Stimulated activated CD8-positive, alpha-beta memory T cell treated with anti-CD3 and anti-CD28 coated beads, Interleukin-4, amount 100 ng/mL, for 1 hour (primary cell): ENCODE results near the gene BRMS1.
"Not testable (repeated sequence)": the region's sequence is repeated elsewhere in the genome, so short reads cannot be mapped to it uniquely, and the experiment has no call there.

ENCODE experiments used
- DNase-seq, 2 donors: peaks; one replicate each; pipeline ENCODE4 v3.0.0-alpha.2; 2020; ENCODE audit warnings: low read depth in 2 of 2, low spot score in 1 of 2

Gene BRMS1

GRCh38 chr11:66326261-66327111, 18.4 kb downstream of the BRMS1 start:
- no peak for DNase-seq

DNA sequence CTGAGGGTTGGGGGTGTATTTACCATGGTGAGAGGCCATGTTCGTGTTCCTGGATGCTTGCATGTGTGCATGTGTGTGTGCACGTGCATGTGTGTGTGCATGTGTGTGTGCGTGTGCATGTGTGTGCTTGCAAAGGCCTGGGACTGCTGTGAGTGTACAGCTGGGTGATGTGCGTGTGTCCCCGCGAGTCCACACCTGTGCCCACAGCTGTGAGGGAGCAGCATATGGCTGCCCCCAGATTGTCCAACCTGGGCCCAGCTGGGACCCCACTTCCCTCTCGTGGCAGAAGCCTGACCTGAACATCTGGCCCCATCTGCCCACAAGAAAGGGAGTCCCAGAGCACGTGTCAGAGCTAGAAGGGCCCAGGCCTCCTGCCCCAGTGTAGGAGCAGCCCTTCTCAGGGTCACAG, 19.6 kb downstream of the BRMS1 start:
- DNase-seq: no peak

GRCh38 chr11:66324664-66325063, 20.2 kb downstream of the BRMS1 start:
- DNase-seq: no peak

GRCh38 chr11:66323684-66324083, 21.2 kb downstream of the BRMS1 start:
- no peak for DNase-seq

- DNase-seq: no peak
These were observed 22.0 kb downstream of the BRMS1 start for GRCh38 chr11:66322732-66323427.

DNA sequence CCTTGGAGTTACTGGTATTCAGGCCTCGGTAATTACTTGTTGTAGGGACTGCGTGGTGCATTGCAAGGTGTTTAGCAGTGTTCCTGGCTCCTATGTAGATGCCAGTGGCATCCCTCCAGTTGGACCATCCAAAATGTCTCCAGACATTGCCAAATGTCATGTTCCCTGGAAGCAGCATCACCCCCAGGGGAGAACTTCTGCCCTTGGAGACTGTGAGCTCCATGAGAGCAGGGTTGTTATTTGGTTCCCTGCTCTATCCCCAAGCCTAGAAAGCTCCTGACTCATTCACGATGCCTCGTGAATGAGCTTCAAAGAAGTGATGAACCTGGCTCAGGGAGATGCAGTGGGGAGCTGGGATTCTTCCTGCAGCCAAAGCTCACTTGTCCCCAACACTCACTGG, 23.3 kb downstream of the BRMS1 start:
- DNase-seq: no peak

DNA sequence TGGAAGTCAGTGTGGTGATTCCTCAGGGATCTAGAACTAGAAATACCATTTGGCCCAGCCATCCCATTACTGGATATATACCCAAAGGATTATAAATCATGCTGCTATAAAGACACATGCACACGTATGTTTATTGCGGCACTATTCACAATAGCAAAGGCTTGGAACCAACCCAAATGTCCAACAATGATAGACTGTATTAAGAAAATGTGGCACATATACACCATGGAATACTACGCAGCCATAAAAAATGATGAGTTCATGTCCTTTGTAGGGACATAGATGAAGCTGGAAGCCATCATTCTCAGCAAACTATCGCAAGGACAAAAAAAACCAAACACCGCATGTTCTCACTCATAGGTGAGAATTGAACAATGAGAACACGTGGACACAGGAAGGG, 24.2 kb downstream of the BRMS1 start:
- DNase-seq: not testable (repeated sequence)

GRCh38 chr11:66320289-66320688, 24.6 kb downstream of the BRMS1 start:
- not testable (repeated sequence) for DNase-seq

- DNase-seq: no peak
These were observed 26.3 kb downstream of the BRMS1 start for GRCh38 chr11:66318600-66318970.

GRCh38 chr11:66317723-66318599, 26.9 kb downstream of the BRMS1 start:
- DNase-seq: peak in 1 of 2 donors; percentile 63

DNA sequence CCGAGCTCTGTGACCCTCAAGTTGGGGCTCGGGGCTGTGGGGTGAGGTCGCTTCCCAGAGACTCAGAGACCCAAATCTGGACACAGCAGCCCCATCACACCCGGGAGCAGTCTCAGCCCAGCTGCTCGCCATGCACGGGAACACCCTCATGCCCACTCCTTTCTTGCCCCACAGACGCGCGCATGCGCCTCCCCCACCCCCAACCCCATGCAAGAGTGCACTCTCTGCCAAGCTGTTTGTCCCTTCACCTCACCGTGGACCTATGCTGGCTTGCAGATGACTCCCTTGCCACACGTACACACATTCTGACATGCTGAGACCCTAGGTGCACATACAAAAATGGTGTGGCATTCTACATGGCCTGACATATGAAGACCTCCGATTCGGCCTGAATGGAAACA, 27.6 kb downstream of the BRMS1 start:
- DNase-seq: no peak

GRCh38 chr11:66316849-66317251, 28.1 kb downstream of the BRMS1 start, which contains the start of gene CD248:
CD248 (minus strand) TSS chr11:66317044; CDS start chr11:66317027, 17 bp downstream.
- DNase-seq: no peak

- no peak for DNase-seq
These were observed 28.7 kb downstream of the BRMS1 start for GRCh38 chr11:66315921-66316811.

DNA sequence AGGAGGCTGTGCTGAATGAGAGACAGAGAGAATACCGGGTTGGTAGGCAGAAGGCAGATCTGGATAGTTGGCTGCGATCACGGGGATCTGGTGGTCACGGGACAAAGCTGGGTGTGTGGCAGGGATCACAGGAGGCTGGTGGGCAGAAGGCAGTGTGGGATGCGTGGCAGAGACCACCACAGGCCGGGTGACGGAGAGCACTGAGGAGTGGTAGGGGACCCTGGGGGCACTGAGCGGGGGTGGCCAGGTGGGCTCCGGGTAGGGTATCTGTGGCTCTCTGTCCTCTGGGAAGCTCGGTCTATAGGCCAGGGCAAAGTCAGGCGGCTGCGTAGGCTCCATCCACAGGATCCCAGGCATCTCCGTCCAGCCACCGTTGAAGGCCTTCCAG, 29.4 kb downstream of the BRMS1 start:
- DNase-seq: no peak

DNA sequence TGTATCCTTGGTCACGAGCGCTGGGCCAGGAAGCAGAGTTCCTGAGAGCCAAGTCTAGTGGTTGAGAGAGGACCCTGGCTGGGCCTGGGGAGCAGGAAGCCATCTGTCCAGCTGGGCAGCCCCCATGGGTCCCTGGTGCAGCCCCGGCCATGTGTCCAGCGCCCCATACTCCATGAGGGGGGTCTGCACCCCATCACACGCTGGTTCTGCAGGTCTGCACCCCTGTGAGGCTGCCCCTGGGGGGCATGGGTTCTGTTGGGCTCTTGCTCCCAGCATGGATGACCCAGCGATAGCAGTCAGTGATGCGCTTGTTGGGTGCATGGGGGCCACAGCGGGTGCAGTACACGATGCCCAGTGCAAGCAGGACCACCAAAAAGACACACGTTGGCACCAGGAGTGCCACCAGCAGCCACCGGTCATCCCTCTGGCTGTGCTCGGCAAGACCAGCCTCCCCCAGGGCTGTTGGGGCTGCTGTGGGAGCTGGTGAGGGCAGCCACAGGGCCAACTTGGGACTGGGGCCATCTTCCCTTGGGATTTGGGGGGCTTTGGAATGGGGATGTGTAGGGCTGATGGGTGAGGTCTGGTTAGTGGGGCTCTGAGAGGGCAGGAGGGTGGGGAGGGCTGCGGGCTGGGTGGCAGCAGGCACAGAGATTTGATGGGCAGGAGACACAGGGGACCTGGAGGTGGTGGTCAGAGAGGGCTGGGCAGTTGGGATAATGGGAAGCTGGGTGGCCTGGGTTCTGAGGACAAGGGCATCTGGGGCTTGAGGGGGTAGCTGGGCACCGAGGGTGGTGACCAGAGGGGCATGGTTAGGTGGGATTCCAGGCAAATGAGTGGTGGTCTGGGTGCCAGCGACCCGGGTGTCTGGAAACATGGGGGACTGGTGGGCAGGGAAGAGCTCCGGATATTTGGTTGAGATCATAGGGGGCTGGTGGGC, 30.1 kb downstream of the BRMS1 start:
- DNase-seq: no peak

- no peak for DNase-seq
These were observed 30.8 kb downstream of the BRMS1 start for GRCh38 chr11:66314186-66314501.

DNA sequence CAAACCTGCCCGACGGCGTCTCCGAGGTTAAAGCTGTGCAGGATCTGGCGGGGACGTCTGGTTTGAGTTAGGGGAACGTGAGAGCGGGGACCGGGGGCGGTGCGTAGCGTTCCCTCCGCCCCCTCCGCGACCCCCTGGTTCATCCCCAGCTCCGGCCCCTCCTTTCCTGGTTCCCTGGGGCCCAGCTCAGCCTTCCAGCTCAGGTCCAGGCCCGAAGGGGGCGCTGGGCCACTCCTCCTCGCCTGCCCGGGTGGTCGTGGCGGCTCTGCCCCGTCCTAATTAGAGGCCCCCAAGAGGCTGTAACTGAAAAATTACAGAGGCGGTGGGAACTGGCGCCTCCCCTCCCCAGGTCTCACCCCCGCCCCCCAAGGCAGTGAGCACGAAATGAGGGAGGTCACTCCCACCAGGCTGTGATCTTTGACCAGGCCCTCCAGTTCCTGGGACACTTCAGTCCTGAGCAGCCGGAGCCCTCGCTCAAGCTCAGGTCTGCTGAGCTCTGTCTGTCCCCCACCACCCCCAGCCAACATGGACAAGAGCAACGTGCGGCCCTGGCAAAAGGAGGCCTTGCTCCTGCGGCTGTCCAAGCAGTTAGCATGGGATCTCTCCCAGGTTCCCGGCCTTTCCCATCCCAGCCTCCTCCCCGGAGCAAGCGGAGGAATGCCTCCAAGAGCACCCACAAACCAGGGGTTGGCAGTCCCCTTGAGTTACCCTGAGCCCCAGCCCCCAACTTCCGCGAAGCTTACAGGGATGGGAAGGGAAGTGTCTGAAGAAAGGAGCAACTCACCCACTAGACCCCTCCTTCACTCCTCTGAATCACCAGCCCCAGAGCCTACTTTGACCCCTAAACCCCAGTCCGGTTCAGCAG, 31.4 kb downstream of the BRMS1 start:
- no peak for DNase-seq

- DNase-seq: peak; percentile 98 to 99
These were observed 32.2 kb downstream of the BRMS1 start for GRCh38 chr11:66312549-66313320.
